ENCODE data around the gene SEMA7A.

The SEMA7A gene

DNA sequence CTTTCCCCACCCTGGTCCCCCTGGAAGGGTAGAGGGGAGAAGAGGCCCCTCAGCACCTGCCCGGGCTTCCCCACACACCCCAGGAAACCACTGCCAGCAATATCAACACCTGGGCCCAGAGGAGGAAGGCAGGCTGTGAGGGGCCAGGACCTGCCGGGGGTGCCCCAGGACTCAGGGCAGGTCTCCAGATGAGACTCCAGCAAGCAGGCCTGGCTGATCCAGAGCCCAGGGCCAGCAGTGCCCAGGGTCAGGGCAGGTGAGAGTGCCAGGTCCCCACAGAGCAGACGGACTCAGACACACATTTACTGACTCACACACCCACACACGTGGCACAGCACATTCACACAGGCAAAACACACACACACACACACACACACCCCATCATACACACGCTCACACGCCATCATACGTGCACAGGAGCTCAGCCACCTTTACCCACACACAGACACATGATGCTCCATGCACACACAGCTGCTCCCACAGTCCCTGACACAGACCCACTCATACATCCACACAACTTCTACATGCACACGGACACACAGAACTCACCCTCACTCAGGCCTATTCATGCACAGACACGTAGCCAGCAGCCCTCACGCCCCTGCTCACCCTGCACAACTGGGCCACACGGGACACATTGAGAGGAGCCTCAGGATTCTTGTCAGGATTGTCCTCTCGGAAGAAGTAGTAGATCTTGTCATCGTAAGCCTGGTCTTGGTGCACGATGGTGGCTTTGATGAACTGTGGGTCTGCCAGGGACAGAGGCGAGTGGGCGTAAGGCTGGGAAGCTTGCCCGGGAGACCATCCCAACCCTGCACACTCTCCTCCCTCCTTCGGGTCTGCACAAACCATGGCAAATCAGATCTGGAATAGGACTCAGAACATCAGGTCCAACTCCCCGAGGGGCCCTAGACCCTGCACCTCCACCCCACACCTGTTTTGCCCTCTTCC is 17.5 kb downstream of the SEMA7A start:
- DNase-seq (ENCODE audit: low read depth in 2 of 2), result no peak

DNA sequence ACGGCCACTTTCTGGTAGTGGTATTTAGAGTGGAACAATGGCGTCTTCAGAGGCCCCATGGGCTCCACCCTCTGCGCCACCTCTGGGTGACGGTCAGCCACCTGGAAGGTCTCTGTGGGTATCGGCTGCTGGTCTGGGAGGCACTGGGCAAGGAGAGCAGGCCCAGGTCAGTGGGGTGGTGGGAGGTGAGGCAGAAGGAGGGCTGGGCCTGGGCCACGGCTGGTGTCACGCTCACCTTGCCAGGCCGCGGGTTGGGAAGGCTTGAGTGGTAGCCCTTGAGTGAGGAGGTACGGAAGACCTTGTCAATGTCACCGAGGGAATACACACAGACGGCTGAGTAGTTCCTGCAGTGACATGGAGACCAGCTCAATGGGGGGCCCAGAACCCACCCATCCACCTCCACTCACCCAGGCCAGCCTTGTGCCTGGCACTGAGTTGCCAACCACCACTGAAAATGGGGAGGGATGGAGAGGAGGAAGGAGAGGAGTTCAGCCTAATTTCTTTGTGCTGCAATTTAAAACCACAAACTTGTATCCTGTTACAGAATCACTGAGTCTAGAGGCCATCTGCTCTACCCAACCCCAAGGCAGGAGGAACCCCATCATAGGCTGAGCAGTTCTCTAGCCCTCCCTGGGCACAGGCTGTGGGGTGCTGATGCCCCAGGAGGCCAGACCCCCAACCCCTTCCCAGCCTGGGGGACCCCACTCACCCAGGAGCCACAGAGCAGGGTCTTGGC is 19.0 kb downstream of the SEMA7A start:
- no peak for DNase-seq (ENCODE audit: low read depth in 2 of 2)

DNA sequence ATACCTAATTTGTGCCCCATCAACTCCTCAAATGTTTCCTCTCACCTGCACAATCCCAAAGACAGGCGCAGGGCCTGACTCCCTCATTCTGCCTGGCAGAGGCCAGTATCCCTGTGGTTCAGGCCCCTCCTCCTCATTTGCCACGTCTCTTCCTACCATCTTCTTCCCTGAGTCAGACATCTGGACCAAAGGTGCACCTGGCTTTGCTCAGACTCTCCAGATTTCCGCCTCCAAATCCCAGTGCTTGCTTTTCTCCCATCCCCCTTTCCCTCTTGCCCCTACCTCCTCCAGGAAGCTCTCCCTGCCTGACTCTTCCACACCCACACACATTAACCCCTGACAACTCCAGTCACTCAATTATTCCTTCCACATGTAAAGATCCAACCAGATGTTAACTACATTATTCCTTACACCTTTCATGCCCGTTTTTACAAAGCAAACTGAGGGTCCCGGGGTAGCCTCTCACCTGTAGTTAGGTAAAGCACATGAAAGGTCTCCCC is 19.6 kb downstream of the SEMA7A start:
- DNase-seq (ENCODE audit: low read depth in 2 of 2), result no peak

DNA sequence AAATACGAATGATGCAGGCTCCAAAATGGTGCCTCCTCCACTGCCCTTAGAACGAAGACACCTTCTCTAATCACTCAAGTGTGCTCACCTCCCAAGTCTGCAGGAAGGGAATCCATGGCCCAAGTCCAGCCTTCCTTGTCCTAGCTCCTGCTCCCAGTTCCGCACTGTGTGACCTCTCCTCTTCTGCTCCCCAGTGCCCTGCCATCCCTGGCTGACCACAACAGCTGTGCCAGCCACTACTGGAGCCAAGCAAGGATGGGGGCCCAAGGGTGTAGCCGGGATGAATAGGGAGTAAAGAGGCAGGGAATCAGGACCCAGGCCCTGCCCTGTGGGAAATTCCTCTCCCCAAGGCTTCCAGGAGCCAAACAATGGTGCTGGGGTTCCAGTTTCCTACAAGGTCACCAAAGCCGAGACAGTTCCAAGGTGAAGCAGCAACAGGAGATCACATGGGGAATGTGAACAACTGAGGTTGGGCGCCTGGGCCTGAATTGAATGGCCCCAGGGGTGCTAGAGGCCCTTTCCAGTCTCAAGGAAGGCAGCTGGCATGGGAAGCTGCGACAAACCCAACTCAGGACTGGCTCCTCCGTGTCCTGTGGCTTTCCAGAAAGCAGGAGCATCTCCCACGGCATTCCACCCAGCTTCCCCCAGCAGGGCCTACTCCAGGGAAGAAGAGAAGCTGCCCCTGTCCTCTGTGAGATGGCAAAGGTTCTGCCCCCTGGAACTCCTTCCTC is 20.2 kb downstream of the SEMA7A start:
- no peak for DNase-seq (ENCODE audit: low read depth in 2 of 2)

DNA sequence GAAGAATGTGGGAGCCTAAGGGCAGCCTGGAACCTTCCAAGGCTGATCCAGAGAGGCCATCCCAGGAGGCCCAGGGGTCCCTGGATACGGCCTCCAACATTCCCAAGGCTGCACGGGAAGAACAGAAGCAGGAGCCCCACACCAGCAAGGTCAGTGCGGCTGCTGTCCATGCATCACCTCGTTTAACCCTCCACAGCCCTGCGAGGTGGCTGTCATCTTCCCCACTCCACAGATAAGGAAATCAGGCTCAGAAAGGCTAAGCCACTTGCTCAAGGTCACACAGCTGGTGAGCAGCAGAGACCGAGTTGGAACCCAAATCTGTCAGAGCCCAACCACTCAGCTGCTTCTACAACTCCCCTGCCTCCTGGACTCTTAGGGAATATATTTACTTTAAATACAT is 21.6 kb downstream of the SEMA7A start:
- DNase-seq (ENCODE audit: low read depth in 2 of 2), result no peak

DNA sequence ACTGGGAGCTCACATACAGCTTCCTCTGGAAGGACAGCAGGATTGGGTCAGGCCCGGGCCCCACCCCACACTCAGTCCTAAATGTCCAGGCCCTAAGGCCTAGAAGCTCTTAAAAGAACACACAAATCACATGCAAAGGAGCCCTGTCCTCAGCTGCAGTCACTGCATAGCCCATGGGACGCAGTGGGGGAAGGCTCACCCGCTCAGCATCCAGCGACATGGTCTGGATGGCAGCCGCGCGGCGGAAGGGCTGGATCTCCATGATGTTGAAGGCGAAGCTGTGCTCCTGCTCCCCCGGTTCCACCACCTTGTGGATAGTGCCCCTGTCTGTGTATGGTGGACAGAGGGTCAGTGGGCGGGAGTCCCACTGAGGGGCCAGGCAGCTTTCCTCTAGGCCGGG is 22.1 kb downstream of the SEMA7A start:
- DNase-seq (ENCODE audit: low read depth in 2 of 2), result no peak

DNA sequence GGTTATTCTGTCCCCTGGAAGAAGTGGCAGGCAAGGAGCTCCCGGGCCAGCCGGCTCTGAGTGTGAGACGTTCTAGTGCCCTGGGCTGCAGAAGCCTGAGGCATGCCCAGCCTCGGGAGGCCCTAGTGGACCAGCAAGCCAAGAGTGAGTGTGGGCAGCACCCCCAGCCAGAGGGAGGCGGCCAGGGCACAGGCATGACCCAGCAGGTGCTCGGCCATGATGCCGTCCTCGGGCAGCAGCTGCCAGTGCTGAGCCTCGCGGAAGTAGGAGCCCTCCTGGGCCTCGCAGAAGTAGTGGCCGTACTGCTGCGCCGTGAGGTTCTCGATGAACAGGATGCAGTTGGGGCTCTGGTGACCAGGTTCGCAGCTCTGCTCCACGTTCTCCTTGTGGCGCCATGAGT is 23.3 kb downstream of the SEMA7A start:
- DNase-seq (ENCODE audit: low read depth in 2 of 2), result no peak

DNA sequence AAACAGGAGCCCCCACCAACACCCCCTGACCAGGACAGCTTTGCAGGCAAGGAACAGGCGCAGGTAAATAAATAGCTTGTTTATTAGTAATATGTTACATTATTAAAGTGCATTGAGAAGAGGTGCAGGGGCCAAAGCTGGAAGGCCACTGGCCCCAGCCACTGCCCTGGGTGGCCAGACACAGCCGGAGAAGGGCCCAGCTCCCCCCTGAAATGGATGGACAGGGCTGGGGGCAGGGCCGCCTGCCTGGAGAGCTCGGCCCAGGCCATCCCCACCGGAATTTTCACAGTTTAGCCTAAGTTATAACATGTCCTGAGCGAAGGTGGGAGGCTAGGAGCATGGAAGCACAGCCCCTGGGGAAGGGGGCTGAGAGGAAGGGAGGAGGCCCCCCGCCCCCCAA is 24.5 kb downstream of the SEMA7A start:
- no peak for DNase-seq (ENCODE audit: low read depth in 2 of 2)

DNA sequence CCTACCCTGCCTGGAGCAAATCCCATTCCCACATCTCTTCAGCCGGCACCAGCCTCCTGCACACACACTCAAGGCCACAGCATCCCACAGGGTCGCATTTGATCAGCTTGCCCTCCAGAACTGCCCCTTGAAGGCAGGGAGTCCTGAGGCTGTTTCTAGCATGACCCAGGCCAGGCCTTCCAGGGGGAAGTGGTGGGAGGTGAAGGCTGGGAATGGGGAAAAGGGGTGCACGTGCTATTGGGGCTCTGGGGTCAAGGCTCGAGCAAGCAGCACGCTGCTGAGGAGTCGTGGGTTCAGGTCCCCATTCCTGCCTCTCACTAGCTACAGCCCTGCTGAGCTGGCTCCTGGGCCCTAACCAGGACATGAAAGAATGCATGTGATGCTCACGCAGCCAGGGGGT is 24.9 kb downstream of the SEMA7A start:
- DNase-seq (ENCODE audit: low read depth in 2 of 2), result no peak

DNA sequence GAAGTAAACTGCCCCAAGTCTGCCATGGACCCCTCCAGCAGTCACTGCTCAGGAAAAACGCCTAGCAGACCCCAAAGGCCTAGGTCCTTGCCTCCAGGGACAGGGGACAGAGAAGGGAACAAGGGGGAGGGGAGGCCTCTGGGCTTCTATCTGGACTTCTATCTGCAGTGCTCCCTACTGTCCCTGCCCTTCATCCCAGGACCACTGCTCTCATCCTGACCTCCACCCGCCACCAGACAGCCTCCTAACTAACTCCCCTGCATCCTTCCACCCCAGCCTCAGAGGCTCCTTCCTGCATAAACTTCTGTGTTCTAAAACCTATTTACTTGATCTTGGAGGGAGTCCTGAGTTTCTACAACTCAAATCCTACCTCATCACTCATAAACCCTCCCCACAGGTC is 25.4 kb downstream of the SEMA7A start:
- no peak for DNase-seq (ENCODE audit: low read depth in 2 of 2)

DNA sequence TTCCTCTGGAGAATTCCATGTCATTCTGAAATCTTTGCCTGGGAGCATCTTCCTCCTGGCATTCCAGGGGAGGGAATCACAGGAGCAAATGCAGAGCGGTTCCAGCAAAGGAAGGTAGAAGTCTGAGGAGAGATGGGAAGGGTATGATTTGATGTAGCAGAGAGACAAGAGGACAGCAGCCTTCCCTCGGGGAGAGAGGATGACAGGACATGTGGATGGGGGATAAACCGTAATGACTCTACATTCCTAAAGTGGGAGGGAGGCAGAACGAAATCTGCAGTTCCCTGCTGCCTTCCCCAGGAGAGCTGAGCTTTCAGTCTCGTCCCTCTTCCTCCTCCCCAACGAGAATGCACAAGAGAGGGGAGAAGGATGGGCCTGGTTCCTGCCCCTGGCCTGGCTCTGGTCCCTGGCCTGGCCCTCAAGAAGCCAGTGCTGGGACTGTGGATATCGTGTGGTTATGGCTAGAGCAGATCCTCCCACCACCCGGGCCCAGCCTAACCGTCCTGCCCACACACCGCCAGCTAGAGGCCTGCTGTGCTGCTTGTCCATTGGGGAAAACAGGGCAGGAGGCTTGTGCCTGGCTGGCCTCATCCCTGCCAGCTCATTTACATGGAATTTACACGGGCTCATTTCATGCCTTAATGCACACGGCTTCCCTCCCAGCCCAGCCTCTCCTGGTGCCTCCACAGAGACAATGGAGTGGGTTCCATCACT is 26.6 kb downstream of the SEMA7A start:
- DNase-seq (ENCODE audit: low read depth in 2 of 2), result no peak

DNA sequence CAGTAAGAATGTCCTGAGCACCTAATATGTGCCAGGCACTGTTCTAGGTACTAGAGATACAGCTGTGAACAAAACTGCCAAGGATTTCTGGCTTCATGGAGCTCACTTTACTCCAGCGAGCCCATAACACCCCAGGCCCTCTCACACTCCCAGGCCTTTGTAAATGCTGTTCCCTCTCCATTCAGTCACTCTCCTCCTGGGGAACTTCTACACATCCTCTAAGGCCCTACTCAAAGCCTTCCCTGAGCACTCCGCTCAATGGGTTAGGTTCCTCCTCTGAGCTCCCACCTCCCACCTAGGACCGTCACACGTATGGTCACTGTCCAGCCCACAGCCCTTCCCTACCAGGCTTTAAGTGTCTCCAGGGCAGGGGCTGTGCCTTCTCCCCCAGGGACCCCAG is 27.2 kb downstream of the SEMA7A start:
- DNase-seq (ENCODE audit: low read depth in 2 of 2), result no peak

DNA sequence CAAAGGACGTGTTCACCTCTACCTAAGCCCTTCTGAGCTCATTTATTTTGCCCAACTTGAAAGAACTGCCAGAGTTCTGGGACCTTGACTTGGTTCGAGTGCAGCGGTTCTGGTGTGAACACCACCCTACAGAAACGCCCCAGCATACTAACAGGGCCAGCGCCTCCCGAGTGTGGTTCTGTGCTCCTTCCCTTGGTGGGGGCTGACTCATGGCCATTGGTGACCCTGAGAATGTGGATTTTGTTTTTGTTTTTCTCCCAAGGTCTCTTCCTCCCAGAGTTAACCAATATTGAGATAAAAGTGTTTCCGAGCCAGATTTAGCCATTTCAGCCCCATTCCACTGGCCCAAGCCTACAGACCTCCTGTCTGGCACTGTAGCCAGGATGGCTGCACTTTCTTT is 27.9 kb downstream of the SEMA7A start:
- no peak for DNase-seq (ENCODE audit: low read depth in 2 of 2)

DNA sequence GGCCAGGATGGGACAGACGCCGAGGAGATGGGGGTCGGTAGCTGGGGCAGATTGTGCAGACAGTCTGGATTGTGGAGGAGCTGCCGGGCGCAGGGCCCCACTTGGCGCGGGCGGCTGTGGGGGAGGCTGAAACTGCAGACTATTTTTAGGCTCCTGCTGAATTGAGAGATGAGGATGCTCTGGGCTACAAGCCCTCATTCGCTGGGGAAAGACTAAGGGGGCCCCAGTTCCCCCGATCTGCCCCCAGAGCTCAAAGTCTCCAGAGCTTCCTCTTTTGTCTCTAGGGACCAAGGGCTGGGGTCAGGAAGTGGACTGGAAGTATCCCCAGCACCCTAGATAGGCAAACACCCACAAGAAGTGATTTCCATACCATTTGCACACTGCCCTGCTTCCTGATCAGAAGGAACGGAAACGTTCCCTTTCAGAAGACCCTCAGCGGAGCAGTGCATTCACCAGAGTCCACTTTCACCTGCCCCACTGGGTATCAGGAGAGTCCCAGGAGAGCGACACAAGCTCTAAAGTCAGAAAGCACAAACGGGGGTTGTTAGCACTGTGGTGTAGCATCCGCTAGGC is 29.7 kb downstream of the SEMA7A start:
- no peak for DNase-seq (ENCODE audit: low read depth in 2 of 2)

DNA sequence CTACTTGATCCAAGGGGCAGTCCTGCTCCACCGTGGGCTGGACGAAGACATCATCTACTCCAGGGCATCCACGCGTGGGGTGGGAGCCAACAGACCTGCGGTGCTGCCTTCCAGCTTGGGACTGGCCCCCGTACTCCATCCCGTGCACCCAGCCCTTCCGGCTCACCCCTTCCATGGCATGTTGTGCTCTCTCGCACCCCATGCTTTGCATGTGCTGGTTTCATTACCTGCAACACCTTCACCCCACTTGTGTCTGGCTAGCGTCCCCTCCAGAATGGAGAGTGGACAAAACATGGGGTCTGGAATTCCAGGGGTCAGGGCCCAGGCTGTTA is 30.2 kb downstream of the SEMA7A start:
- DNase-seq (ENCODE audit: low read depth in 2 of 2), result no peak

DNA sequence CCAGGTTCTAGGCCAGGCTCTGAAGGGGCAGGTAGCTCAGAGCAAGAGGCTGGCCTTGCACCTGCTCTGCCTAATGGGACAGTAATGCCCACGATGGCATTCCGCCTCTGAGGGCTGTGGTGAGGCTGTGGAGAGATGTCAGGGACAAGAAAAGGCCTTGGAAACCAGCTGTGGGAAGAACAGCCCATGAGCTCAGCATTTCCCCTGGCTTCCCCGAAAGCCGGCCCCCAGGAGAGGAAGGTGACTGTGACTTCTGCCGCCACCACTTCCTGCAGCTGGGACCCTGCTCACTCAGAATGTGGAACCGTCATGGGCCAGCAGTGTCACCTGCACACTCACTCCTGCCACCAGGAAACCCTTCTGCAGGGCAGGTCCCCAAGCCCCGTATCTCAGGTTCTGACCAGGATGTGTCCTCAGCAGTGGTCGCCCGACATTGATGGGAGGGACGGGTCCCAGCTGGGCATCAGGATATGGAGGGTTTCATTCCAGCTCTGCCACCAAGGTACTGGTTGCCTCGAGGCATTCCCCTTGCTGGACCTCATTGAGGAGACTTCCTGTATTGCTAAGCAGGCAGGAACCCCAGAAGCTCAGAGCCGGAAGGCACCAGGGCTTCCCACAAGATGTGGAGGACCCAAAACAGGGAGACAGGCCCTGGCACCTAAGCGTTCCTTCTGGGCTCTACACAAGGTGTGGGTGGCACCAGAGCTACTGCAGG is 30.7 kb downstream of the SEMA7A start:
- peak; percentile 61 to 78 for DNase-seq (ENCODE audit: low read depth in 2 of 2)

DNA sequence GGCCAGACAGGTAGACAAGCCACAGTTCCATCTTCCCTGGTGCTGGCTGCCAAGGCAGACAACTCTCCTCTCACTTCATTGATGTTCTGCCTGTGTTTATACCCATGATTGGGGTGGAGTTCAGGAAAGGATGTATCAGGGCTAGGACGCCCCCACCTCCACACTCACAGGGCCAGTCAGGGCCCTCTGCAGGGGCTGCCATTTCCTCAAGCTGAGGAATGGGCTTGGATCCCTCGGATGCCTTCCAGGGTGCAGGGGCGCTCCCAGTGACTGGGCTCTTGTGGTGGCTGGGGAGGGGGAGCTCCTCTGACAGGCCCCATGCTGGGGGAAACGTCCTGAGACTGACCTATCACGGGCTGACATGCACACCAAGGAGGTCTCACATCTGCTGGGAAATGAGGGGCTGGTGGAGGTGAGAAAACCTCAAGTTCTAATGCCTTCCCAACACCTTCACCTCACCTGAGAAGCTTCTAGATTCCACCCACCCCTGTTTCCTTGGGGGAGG is 31.4 kb downstream of the SEMA7A start:
- no peak for DNase-seq (ENCODE audit: low read depth in 2 of 2)

DNA sequence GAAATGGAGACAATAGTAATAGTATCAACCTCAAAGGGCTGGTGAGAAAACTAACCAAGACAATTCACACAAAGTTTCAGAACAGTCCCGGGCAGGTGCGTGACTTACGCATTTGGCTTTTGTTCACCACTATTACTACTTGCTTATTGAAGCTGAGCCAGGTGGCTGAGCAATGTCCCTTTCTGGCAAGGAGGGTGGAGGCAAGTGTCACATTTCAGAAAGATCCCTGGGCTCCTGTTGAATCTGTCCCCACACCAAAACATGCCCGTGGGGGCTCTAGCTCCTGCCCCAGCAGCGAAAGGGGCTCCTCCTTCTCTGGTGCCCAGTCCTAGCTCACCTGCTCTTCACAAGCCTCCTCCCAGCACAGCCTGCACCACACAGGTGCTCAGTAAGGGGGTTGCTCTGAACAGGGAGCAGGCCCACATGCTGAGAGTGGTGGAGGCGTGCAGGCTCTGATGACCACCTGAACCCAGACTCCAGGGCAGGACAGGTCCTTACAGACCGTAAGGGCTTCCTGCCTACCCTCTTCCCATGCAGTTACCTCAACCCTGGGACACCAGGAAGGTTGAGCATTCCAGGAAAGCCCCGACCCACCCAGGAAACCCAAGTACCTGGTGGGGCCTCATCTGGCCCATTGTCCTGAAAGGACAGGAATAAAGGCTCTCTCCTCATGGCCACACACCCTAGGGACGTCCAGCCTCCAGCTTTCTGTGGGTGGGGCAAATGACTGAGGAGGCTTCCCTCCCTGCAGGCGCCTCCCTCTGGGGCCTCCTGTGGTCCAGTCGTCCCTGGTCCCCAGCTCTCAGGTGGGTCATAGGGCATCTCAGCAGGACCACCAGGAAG is 32.6 kb downstream of the SEMA7A start:
- no peak for DNase-seq (ENCODE audit: low read depth in 2 of 2)

DNA sequence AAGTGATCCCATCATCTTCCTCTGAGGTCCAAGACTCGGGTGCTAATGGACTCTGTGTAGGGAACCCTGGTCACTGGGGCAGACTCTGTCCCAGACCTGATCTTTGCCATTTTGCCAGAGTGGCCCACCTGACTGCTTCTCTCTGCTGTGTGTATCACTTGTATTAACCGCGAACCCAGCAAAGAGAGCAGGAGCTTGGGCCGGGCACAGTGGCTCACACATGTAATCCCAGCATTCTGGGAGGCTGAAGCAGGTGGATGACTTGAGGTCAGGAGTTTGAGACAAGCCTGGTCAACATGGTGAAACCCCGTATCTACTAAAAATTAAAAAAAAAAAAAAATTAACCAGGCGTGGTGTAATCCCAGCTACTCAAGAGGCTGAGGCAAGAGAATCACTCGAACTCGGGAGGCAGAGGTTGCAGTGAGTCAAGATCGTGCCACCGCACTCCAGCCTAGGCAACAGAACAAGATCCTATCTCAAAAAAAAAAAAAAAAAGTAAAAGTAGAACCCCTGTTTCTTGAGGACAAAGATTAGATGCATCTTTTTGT is 33.4 kb downstream of the SEMA7A start:
- DNase-seq (ENCODE audit: low read depth in 2 of 2), result no peak
